Retinal pigment epithelial cell (primary cell): Measurements from ENCODE around the gene GCK.

Experiments
- DNase-seq: peaks from one replicate; pipeline ENCODE4 v3.0.0-alpha.2; 2010; ENCODE audit warnings: low read depth
- H3K4me3 ChIP-seq: 2 replicates; pipeline ENCODE4 v1.5.1; 2011; ENCODE audit warnings: mild to moderate bottlenecking, low read length, control low read depth, moderate library complexity
- TF ChIP-seq, protein P1 (sequence below): conservative IDR thresholded peaks from 2 replicates; pipeline ENCODE4 v1.5.1; 2011; ENCODE audit warnings: low read depth, low read length, control low read depth, inconsistent platforms

Gene GCK

DNA sequence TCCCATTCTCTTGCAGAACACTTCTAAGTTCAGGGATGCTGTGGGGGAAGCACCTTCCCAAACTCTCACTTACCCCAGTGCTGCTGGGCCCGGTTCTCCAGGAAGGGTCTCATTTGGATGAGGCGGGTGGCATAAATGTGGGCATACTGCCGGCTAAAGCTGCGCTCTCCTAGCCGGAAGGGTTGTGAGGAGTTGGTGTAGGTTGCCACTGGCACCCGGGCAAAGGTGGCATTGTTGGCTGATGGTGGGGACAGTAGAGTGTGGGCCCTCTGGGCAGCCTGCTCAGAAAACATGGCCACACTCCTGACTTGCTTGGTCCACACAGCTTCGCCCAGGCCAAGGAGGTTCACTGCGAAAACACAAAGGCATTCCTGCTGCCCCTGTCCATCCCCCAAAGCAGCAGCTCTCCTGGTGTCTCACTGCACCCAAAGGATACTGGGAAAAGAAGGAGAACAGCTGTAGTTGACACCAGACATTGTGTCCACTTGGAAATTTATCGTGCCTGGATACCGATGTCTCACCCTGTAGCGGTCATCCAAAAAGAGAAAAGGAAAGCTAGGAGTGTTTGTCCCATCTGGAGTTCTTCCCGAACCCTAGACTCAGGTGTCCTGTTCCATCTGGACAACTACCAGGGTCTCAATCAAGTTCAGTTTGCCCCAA lies 67.3 kb downstream of the GCK start:
- TF ChIP-seq, protein P1, sequence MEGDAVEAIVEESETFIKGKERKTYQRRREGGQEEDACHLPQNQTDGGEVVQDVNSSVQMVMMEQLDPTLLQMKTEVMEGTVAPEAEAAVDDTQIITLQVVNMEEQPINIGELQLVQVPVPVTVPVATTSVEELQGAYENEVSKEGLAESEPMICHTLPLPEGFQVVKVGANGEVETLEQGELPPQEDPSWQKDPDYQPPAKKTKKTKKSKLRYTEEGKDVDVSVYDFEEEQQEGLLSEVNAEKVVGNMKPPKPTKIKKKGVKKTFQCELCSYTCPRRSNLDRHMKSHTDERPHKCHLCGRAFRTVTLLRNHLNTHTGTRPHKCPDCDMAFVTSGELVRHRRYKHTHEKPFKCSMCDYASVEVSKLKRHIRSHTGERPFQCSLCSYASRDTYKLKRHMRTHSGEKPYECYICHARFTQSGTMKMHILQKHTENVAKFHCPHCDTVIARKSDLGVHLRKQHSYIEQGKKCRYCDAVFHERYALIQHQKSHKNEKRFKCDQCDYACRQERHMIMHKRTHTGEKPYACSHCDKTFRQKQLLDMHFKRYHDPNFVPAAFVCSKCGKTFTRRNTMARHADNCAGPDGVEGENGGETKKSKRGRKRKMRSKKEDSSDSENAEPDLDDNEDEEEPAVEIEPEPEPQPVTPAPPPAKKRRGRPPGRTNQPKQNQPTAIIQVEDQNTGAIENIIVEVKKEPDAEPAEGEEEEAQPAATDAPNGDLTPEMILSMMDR, result no peak
- no peak overlapping the region for H3K4me3 ChIP-seq
- no peak for DNase-seq

DNA sequence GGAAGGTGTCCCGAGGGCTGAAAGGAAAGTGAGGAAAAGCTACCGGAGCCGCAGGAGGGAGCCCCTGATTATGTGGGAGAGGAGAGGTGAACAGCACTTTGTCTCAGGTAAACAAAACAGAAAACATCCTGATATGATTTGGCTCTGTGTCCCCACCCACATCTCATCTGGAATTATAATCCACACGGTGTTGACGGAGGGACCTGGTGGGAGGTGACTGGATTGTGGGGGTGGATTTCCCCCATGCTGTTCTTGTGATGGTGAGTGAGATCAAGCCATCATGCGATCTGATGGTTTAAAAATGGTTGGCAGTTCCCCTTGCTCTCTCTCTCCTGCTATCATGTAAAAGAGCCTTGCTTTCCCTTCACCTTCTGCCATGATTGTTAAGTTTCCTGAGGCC lies 68.8 kb downstream of the GCK start:
- TF ChIP-seq, protein P1, result no peak
- DNase-seq, result no peak
- no peak overlapping the region for H3K4me3 ChIP-seq

DNA sequence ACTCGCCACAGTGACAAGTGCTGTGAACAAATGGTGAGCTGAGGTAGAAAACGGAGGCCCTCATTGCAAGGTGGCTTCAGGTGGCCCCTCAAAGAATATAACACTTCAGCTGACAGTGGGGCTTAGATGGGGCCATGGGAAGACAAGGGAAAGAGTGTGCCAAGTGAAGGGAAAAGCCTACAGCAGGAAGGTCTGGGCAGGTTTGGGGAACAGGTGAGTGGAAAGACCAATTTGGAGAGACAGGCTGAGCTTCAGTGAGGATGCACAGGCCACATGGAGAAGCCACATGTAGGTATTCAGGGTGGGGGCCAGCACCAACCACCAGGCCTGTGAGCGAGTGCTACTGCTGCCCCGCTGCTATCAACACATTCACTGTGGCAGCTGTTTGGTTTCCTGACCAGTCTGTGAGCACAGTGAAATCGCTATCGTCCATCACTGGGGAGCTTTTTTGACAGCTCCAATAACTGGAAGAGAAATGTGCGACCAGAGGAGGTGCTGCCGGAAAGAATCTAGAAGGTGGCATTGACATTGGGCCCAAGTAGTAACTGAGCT lies 69.3 kb downstream of the GCK start:
- DNase-seq, result no peak
- TF ChIP-seq, protein P1, result no peak
- H3K4me3 ChIP-seq, result no peak overlapping the region

DNA sequence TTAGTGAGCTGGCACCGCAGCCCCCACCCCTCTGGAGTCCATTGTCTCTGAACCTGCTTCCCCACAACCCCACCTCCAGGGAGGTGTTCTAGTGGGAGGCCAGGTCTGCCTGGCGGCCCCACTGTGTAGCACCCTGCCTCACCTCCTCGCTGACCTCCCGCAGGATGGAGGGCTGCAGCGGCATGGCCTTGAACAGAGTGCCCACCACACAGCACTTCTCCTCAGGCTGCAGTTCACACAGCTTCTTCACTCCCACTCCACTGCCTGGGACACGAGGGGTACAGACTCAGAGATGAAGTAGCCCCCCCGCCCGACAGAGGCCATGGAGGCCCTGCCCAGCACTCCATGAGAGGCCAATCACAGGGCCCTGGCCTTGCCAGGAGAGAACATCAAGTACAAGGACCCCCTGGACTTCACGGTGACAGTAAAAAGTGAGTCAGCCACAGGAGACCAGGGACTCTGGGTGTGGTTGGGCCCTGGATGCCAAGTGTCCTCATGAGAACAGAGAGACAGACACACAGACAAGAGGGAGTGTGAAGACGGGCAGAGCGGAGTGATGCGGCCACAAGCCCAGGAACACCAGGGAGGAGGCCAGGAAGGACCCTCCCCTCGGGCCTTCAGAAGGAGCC lies 71.3 kb downstream of the GCK start:
- TF ChIP-seq, protein P1, result no peak
- no peak overlapping the region for H3K4me3 ChIP-seq
- no peak for DNase-seq

DNA sequence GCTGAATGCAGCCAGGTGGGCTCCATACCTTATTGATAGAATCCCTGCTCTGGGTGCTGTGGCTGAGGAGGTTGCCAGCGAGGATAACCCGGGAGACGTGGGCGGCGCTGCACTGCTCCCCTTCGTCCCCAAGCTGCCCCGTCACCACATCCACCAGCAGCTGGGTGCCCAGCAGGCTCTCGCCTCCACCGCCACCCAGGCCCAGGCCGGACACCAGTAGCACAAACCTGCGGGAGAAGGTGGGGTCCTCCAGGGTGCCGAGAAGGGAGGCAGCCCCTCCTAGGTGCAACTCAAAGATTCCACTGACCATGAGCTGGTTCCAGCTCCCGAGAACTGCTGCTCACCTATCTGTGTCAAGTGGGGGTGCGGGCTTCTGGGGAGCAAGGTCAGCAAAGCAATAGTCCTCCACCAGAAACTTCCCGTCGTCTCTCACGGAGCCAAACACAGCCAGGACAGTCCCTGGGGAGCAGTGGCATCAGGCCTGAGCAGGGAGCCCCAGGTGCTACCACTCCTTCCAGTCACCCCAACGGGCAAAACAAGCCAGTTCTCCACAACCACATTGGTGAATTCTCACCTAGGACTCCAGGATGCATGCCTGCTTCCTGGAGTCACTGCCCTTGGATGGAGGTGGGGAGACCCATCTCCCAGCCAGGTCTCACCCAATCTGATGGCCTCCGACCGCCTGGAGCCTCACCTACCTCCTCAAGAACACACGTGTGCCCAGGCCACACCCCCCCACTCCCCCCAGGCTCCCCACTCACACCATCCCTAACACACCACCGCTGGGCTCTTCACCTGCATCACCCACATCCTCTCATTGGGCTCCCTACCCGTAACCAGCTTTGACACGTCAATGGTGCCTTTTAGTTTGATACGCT lies 72.2 kb downstream of the GCK start:
- no peak for DNase-seq
- H3K4me3 ChIP-seq, result no peak overlapping the region
- TF ChIP-seq, protein P1, result no peak

DNA sequence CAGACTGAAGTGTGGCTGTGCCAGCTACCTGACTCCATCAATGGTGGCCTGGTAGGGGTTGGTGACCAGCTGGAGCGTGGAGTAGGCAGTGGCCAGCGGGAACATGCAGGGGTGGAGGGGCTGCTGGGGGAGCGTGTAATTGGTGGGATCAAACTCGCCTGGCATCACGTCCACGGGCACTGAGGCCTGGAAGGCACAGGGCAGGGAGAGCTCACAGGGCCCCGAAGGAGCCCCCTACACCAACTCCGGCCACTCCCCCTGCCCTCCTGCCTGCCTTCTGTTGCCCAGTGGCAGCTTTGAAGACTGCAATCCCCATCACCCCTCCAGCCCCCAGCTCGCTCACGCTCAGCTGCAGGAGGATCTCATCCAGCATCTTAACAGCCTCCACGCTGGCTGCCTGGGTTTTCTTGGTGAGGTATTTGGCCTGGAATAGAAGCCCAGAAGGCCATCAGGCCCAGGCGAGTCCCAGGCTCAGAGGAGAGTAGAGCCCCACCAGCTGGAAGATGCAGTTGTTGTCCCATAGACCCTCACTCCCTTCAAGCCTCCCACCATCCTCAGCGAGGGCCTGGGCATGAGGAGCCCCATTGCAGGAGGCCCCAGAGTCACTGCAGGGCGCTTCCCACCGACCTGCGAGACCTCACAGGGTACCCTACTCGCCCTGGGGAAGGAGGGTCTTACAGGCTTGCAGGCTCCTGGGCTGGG lies 73.0 kb downstream of the GCK start:
- no peak for DNase-seq
- H3K4me3 ChIP-seq, result no peak overlapping the region
- TF ChIP-seq, protein P1, result no peak
